DMS153 treated with DMSO at 0.1 percent for 48 hours (cell line): ENCODE measurements around the gene RALB.
"Not testable (repeated sequence)": the region's sequence is repeated elsewhere in the genome, so short reads cannot be mapped to it uniquely, and the experiment has no call there.

Source experiments
- DNase-seq: peaks from one replicate; lab custom pipeline; 2025; ENCODE audit not compliant: unreplicated experiment; lab: John Stamatoyannopoulos, UW

Gene RALB

DNA sequence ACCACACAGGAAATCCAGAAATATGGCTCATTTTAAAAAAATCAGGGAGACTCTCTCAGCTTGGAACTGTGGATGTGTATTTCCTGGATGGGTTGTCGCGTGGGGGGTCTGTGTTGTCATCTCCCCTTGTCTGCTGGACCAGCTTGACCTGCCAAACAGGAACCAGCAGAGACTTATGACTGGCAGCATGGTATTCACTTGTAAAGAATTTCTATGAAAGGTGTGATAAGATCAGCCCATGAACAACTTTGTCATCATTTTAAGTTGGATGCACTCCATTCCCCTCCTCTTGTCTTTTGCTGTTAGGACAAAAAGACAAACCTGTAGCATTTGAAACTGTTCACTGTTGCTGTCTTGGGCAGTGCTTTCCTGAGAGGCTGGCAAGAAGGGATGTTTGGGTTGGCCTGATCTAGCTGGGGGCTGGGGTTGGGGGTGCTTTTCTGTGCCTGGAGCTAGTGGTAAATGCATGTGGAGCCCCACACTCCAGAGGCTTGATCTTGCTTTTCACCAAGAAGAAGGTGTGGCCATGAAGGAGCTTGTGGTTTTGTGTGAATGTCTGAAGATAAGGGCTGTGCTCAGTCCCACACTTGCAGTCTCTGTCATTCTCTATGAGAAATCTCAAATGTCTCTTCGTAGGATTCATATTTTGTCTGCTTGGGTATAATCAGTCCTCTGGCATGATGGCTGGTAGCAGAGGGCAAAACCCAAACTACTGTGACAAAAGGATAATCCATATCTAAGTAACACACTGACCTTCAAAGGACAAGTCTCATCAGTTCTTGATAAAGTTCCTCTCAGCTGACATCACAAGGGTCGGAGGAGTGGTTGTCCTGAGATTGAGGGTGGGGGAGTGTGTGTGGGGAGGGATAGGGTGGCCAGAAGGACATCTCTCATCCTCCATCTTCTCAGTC, 39.0 kb downstream of the RALB start:
- DNase-seq, result no peak

DNA sequence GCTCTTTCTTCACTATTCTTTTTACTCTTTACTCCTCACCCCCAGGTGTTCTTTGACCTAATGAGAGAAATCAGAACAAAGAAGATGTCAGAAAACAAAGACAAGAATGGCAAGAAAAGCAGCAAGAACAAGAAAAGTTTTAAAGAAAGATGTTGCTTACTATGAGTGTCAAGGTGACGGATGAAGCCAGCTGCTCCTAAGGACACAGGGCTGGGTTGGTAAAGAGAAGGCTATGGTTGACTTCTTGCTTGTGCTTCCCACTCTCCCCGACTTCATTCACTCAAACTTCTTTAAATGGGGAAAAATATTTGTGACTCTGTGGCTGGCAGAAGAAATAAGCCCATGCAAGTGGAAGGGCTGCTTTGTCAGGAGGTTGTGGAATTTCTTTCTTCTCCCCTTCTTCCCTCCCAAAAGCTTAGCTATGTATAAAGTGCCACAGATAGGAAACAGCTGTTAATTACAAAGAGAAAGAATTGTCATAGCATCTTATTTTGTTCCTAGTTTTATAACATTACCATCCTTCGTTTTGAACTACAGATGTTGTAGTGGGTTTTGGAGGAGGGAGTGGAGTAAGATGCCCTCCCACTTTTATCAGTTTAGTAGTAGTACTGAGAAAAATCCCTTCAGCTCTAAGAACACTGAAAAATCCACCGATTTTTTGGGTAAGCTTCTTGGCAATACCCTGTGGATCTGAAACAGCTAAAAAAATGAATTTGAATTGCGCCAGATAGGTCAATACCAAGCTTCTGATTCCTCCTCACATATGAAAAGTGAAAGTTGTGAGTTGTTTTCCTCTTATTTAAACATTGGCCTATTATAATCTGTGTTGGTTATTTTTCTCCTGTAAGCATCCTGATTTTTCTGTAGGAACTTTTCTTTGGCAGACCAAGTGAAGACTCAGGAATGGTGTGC, 40.7 kb downstream of the RALB start:
- DNase-seq, result no peak

DNA sequence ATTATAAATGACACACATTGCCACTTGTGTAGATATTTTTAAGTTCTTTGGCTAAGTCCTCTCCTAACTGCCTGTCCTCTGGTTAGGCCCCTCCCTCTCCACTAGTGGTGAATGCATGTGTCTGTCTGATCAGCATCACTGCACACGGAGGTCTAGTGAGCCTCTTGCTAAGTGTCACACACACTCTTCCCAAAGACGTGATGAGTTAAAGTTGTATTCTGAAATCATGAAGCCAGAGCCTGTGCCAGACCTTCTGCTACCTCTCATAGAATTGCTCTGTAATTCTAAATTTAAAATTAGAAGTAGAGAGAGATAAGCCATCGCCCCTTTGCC, 41.3 kb downstream of the RALB start:
- no peak for DNase-seq

DNA sequence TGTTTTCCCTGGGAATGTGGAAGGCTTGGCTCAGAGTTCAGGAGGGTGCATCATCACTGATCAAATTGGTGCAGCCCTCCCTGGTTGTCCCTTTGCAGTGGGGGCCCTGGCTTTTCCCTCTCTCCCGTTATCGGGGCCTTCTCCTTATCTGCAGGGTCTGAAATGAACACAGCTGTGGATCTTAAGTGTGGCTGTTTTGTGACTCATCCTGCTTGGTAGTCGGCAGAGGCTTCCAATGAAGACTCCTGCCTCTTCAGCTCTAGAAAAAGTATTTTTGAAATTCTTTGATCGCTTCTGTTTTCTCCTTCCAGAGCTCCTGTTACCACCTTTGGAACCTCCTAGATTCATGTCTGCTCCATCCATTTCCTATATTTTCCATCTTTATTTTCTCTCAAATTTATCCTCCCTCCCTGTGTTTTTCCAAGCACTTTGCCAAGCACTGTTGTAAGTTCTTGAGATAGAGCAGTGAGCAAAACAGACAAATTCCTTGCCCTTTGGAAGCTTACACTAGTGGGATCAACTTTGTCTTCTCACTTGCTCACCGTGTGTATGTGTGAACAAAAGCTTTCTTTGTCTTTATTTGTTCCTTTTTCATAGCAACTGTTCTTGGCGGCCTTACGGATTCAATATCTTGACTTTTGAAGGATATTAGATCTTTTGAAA, 45.7 kb downstream of the RALB start:
- DNase-seq, result no peak

DNA sequence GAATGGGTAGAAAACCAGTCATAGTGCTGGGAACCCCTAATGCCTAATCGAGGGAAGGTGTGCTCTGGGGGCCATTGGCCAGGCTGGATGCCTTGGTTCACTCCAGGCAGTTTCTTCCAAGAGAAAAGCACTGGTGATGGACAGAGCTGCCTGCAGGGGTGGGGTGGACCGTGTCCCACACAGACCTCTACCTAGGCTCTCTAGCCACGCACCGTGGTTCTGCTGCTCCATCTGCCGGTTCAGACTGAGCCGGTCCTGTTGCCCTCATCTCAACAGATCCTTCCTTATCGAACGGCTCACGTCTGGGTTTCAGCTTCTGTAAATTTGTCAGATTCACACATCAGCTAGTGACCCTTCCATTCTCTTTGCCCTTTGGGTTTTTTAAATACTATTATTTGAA, 46.4 kb downstream of the RALB start:
- DNase-seq, result no peak

DNA sequence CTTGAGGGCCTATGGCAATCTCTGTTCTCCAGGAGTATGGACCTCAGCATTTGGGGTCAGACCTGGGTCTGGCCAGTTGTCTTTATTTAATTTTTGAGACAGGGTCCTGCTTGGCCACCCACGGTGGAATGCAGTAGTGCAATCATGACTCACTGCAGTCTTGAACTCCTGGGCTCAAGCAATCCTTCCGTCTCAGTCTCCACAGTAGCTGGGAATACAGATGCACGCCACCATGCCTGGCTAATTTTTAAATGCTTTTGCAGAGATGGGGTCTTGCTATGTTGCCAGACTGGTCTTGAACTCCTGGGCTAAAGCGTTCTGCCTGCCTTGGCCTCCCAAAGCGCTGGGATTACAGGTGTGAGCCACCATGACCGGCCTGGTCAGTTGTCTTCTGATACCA, 46.9 kb downstream of the RALB start:
- no peak for DNase-seq

DNA sequence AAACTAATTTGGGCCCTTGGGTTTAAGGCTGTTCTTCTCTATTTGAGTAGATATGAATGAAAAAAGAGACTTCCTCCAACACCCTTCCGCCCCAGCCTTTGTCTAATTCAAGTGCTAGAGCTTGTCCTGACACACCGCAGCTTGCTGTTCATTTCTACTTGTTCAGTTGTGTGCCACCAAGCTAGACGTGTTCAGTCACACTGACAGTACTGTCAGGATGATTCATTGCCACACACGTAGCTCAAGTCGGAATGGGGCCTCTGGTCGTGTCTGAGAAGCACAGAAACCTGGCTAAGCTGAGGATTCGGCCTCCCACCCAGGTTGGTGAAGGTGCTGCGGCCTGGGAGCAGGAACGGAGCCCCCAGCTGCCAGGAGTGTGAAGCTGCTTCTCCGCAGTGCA, 47.7 kb downstream of the RALB start:
- no peak for DNase-seq

DNA sequence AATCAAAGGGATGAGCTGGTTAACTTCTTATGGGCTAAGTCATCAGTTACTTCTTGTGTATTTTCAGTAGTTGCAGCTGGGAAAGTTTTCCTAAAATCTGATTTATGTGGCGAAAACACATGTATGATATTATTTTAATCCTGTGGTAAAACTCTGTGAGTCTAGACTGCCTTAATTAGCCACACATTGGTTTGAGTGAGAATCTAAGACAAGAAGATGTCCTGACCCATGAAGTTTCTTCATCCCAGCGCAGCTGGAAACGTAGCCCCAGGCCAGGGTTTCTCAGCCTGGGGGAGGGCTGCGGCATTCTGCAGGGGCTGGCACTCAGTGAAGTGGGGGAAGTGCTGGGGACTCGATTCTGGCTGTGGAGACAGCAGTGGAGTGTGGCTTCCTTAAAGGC, 48.6 kb downstream of the RALB start:
- no peak for DNase-seq

DNA sequence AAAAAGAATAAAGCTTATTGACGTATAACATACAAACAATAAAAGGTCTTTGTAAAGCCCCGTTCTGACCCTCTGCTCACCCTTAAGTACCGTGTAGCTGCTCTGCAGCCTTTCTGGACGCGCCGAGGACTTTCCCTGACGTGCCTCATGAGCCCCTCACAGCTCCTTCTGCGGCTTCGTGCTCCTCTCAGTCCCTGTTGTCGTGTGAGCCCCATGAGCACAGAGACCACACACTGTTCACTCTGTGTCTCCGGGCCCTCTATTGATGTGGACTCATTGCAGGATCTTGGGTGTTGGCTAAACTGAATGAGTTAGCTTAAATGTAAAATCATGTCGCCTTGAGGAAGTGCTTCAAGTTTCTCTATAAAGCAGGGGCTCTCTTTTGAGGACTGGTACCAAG, 49.6 kb downstream of the RALB start:
- DNase-seq, result no peak

DNA sequence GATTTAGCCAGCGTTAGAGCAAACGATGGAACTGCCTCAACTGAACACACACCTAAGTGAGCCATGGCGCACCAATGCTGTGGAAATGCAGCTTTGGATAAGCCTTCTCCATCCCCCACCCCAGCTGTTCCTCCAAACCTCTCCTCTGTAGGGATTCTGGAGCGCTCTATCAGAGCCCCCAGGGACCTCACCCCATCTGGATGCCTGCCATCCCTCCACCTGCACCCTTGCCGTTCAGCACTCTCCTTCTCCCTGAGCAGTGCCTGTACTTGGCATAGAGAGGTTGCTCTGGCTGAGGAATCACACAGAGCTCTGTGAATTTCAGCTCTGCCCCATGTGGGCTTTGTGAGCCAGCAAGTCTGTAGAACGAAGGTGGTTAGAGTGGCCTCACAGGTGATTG, 50.5 kb downstream of the RALB start:
- no peak for DNase-seq

DNA sequence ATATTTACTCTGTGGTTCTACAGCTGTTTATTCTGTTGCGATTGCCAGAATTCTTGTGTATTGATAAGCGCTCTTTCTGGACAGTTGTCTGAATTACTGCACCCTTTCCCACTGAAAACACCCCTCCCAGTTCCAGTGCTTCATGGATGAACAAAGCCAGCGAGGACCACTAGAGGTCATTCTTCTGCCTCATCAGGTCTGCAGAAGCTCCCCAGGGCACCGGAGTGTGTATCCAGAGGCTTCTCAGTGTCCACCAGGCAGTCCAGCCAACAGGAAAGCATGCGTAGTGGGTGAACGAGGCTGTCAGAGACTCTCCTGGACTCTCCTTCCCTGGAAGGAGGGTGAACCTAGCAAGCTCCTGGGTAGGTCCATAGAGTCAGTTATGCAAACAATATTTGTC, 52.6 kb downstream of the RALB start:
- peak; percentile 2 for DNase-seq

DNA sequence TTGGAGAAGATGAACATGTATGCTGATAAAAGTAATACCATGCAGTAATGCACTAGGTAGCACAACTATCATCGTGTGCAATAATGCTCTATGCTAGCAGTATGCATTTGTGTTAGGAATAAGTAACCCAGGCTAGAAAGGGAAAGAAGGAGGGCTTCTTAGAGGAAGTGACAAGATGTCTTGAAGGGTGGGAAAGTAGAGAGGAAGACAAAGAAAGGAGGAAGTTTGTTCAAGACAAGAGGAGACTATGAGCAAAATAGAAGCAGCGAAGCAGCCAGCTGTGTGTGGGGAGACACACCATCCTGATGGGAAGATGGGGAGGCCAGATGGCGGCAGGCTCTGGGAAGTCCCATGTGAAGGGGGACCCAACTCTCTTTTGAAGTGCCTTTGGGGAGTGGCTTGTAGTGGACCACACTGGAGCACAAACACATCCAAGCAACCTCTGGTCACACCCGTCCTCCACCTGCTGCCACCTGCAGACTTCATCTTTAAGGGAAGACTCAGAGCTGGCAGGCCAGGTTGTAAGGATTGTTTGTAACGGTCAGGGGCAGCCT, 53.4 kb downstream of the RALB start:
- no peak for DNase-seq

DNA sequence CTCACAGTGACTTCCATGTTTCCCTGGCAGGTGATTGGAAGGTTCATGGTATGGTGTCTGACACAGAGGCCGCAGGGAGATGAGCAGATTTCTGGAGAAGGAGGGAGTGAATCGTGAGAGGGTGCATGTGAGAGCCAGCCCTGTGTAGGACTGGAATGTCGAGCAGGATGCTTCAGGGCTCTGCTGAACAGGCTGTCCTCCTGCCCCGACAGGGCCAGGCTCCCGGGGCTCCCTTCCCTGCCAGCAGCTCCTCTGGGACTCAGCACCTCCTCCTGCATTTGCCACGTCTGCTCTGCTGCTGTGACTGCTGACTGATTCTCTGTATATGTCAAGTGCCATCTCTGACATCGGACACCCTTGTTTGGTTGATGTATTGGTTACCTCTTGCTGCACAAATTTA, 54.8 kb downstream of the RALB start:
- DNase-seq, result no peak

DNA sequence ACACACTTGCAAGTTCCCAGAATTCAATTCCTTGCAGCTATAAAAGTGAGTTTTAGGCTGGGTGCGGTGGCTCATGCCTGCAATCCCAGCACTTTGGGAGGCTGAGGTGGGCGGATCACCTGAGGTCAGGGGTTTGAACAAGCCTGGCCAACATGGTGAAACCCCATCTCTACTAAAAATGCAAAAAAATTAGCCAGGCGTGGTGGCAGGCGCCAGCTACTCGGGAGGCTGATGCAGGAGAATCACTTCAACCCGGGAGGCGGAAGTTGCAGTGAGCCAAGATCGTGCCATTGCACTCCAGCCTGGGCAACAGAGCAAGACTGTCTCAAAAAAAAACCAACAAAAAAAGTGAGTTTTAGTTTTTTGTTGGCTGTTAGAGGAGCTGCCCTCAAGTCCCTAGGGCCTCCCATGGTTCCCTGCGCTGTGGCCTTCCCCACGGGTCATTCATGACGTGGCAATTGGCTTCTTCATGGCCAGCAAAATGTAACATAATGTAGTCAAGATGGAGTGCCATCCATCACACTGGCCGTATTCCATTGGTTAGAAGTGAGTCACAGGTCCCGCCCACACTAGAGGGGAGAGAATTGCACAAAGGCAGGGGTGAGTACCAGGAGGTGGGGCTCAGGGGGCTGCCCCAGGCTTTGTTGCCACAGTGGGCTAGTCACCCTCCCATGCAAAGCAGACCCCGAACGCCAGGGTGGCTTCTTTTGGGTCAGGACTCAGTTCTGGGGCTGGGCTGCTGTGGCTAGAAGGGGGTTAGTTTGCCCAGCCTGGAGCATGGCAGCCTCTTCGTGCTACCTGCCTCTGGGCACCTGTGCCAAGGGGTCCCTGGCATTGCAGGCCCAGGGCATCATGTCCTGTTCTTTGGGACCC, 55.6 kb downstream of the RALB start:
- DNase-seq, result no peak

DNA sequence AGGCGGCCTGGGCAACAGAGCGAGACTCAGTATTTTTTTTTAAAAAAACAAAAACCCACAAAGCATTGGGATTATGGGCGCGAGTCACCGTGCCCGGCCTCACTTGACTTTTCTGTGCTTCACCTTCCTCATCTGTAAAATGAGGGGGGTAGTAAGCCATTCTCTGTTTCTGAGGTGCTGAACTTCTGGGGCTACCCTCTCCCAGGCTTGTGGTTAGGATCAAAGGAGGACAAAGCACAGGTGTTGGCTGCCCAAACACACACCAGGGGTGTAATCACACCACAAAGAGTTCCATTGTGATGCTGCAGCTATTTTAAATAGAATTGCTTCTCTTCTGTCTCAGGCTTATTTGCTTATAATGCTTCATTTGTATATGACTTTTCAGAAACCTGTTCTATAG, 57.5 kb downstream of the RALB start:
- DNase-seq, result no peak

DNA sequence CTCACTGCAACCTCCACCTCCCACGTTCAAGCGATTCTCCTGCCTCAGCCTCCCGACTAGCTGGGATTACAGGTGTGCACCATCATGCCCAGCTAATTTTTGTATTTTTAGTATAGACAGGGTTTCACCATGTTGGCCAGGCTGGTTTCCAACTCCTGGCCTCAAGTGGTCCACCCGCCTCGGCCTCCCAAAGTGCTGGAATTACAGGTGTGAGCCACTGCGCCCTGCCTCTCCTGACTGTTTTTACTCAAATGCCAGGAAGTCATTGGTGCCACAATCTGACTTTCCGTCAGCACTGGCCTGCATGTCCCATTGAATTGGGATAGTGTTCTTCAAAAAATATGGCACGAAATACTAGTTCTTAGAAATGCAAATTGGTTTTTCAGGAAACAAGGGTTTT, 58.2 kb downstream of the RALB start:
- DNase-seq, result not testable (repeated sequence)

DNA sequence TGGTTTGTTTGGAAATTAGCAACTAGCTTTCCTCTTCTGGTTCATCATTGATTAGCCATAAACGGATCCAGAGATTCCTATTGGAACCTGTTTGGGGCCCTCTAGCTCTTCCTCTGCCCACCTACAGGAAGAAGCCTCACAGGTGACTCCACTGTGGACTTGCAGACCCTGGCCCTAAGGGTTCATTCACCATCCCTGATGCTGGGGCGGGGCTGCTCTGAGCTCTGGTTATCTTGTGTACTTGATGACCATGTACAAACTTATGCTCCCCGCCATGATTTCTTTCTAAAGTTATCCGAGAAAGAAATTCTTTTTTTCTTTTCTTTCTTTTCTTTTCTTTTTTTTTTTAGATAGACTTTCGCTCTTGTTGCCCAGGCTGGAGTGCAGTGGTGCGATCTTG, 59.4 kb downstream of the RALB start:
- DNase-seq, result no peak

DNA sequence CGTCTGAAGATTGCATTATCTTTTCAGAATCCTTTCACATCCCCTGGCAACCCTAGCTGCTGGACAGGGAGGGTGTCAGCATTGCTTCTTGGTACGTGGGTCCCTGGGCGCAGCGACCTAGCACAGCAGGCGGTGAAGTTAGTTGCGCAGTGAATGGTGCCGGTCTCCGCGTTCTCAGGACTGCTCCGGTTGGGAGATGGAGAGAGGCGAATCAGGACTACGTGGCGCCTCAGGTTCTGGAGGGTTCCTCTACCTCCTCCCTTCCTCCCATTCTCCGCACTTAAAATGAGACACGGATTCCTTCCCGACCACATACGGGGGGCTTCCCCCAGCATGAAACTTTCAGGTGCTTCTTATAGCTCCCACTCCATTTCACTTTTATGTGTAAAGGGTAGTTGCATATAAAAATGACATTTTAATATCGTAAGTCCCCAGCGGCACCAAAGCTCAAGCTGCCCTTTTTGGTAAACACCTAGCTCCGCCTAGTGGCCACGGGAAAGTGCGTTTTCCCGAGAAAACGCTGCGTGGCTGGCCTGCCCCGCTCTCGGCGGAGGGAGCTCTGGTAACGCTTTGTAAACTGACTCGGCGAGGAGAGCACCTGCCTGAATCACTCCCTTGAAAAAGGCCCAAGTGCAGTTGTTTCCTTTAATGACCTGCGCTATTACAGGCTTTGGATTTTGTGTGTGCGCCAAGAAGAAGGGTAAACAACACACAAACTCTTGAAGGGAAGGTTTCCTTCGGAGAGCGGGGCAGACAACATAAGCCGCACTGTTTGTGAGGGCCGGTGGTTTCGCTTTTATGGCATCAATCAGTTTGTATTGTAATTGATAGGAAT, 60.4 kb downstream of the RALB start:
- DNase-seq, result peak; percentile 71
